Measurements from ENCODE around the gene PDCD6IP.
"Not testable (repeated sequence)": the region's sequence is repeated elsewhere in the genome, so short reads cannot be mapped to it uniquely, and the experiment has no call there.

Gene PDCD6IP

DNA sequence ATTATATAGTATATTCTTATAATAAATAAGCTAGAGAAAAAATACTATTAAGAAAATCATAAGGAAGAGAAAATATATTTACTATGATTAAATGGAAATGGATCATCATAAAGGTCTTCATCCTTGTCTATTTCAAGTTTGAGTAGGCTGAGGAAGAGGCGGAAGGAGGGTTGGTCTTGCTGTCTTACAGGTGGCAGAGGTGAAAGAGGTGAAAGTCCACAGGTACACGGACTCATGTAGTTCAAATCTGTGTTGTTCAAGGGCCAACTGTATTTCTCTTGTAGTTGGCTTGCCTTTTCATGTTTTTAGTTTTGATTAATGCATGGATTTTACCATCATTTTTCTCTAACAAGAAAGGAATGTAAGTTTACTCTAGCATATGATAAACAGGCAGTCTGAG lies 41.7 kb downstream of the PDCD6IP start:
- Histone ChIP-seq H3K23ac (ENCODE audit: low read length) (no peak overlapping the region), H3K4ac (ENCODE audit: low read depth, low read length) (no peak overlapping the region)

GRCh38 chr3:33848624-33849347 lies 50.4 kb downstream of the PDCD6IP start:
- no peak overlapping the region for H3K23ac ChIP-seq (ENCODE audit: low read length)
- no peak overlapping the region for H3K18ac ChIP-seq (ENCODE audit: low read length)
- H4K5ac ChIP-seq (ENCODE audit: low read length) = no peak overlapping the region
- H2AK5ac ChIP-seq (ENCODE audit: low read length) = no peak overlapping the region
- no peak overlapping the region for H3K9ac ChIP-seq (ENCODE audit: low read length)
- H3K79me1 ChIP-seq (ENCODE audit: low read length) = no peaks in the 10 kb centered on the region
- no peak for DNase-seq
- H2BK5ac ChIP-seq (ENCODE audit: low read length) = no peak overlapping the region
- no peak overlapping the region for H4K8ac ChIP-seq (ENCODE audit: low read depth, low read length)
- no peaks in the 10 kb centered on the region for H3K4me1 ChIP-seq (ENCODE audit: control insufficient read depth, low read depth, low read length)
- H3K56ac ChIP-seq (ENCODE audit: low read length) = no peak overlapping the region
- no peak overlapping the region for H3K27ac ChIP-seq (ENCODE audit: low read depth, low read length)
- no peaks in the 10 kb centered on the region for H3K36me3 ChIP-seq (ENCODE audit: control insufficient read depth, insufficient read depth, low read length)
- H3K4me2 ChIP-seq (ENCODE audit: low read length) = no peak overlapping the region
- no peak overlapping the region for H2BK120ac ChIP-seq (ENCODE audit: low read depth, low read length)
- no peaks in the 10 kb centered on the region for H3K79me2 ChIP-seq (ENCODE audit: control insufficient read depth, insufficient read depth, low read length)
- H3K4ac ChIP-seq (ENCODE audit: low read depth, low read length) = no peak overlapping the region
- no CpG with 5 or more reads among the region's 10 CpGs for WGBS (ENCODE audit: extremely low coverage, insufficient coverage, low lambda C conversion rate)
- no peak overlapping the region for H2BK15ac ChIP-seq (replicated peaks; ENCODE audit: low read depth)
- H3K27me3 ChIP-seq (ENCODE audit: insufficient read depth, low read length, poor library complexity) = no peaks in the 10 kb centered on the region
- no peak overlapping the region for H3K4me3 ChIP-seq (ENCODE audit: low read length)

More for the DNA sequence above, 41.7 kb downstream of the PDCD6IP start:
- Histone ChIP-seq H3K9ac (ENCODE audit: low read length) (no peak overlapping the region), H3K56ac (ENCODE audit: low read length) (no peak overlapping the region), H3K36me3 (ENCODE audit: control insufficient read depth, insufficient read depth, low read length) (no peaks in the 10 kb centered on the region), H2AK5ac (ENCODE audit: low read length) (no peak overlapping the region), H4K5ac (ENCODE audit: low read length) (no peak overlapping the region), H2BK5ac (ENCODE audit: low read length) (no peak overlapping the region), H2BK15ac (replicated peaks; ENCODE audit: low read depth) (no peak overlapping the region), H3K79me1 (ENCODE audit: low read length) (no peaks in the 10 kb centered on the region), H3K4me3 (ENCODE audit: low read length) (no peak overlapping the region), H2BK120ac (ENCODE audit: low read depth, low read length) (no peak overlapping the region), H4K8ac (ENCODE audit: low read depth, low read length) (no peak overlapping the region), H3K18ac (ENCODE audit: low read length) (no peak overlapping the region), H3K79me2 (ENCODE audit: control insufficient read depth, insufficient read depth, low read length) (no peaks in the 10 kb centered on the region), H3K4me1 (ENCODE audit: control insufficient read depth, low read depth, low read length) (no peaks in the 10 kb centered on the region), H3K27me3 (ENCODE audit: insufficient read depth, low read length, poor library complexity) (no peaks in the 10 kb centered on the region), H3K27ac (ENCODE audit: low read depth, low read length) (no peak overlapping the region), H3K4me2 (ENCODE audit: low read length) (no peak overlapping the region)
- no CpG with 5 or more reads among the region's 2 CpGs for WGBS (ENCODE audit: extremely low coverage, insufficient coverage, low lambda C conversion rate)
- DNase-seq = no peak

DNA sequence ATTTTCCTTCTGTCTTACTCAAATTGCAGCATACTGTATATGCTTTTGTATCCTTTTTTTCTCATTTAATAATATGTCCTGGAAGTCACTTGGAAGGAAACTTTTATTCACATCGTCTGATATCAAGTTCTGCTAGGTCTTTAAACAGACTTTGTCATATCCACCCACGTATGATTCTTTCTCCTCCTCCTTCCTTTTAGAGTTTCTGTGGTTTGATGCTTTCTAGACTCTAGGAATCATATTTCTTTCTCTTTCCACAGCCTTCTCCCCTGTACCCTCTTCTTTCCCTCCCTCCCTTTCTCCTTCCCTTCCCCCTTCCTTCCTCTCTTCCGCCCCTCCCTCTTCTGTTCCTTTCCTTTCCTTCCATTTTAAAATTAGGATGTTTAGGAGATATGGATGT lies 52.2 kb downstream of the PDCD6IP start:
- not testable (repeated sequence) for H4K5ac ChIP-seq (ENCODE audit: low read length); H3K18ac ChIP-seq (ENCODE audit: low read length); H4K8ac ChIP-seq (ENCODE audit: low read depth, low read length); H3K4me3 ChIP-seq (ENCODE audit: low read length); H3K36me3 ChIP-seq (ENCODE audit: control insufficient read depth, insufficient read depth, low read length); H3K27me3 ChIP-seq (ENCODE audit: insufficient read depth, low read length, poor library complexity); H3K79me2 ChIP-seq (ENCODE audit: control insufficient read depth, insufficient read depth, low read length); H2AK5ac ChIP-seq (ENCODE audit: low read length); H2BK120ac ChIP-seq (ENCODE audit: low read depth, low read length); H3K27ac ChIP-seq (ENCODE audit: low read depth, low read length); H3K23ac ChIP-seq (ENCODE audit: low read length); H3K4ac ChIP-seq (ENCODE audit: low read depth, low read length); H3K79me1 ChIP-seq (ENCODE audit: low read length); H3K9ac ChIP-seq (ENCODE audit: low read length); H3K4me1 ChIP-seq (ENCODE audit: control insufficient read depth, low read depth, low read length); H2BK15ac ChIP-seq (replicated peaks; ENCODE audit: low read depth); H3K4me2 ChIP-seq (ENCODE audit: low read length); H3K56ac ChIP-seq (ENCODE audit: low read length); H2BK5ac ChIP-seq (ENCODE audit: low read length); DNase-seq
- no CpG with 5 or more reads among the region's 3 CpGs for WGBS (ENCODE audit: extremely low coverage, insufficient coverage, low lambda C conversion rate)

GRCh38 chr3:33855407-33855806 lies 57.0 kb downstream of the PDCD6IP start:
- not testable (repeated sequence) for DNase-seq; H2AK5ac ChIP-seq (ENCODE audit: low read length); H2BK5ac ChIP-seq (ENCODE audit: low read length); H3K23ac ChIP-seq (ENCODE audit: low read length); H3K4me3 ChIP-seq (ENCODE audit: low read length); H2BK15ac ChIP-seq (replicated peaks; ENCODE audit: low read depth); H2BK120ac ChIP-seq (ENCODE audit: low read depth, low read length); H3K9ac ChIP-seq (ENCODE audit: low read length); H4K5ac ChIP-seq (ENCODE audit: low read length); H3K56ac ChIP-seq (ENCODE audit: low read length); H3K36me3 ChIP-seq (ENCODE audit: control insufficient read depth, insufficient read depth, low read length); H3K27me3 ChIP-seq (ENCODE audit: insufficient read depth, low read length, poor library complexity); H4K8ac ChIP-seq (ENCODE audit: low read depth, low read length); H3K79me2 ChIP-seq (ENCODE audit: control insufficient read depth, insufficient read depth, low read length); H3K4me2 ChIP-seq (ENCODE audit: low read length); H3K79me1 ChIP-seq (ENCODE audit: low read length); H3K27ac ChIP-seq (ENCODE audit: low read depth, low read length); H3K4ac ChIP-seq (ENCODE audit: low read depth, low read length); H3K18ac ChIP-seq (ENCODE audit: low read length); H3K4me1 ChIP-seq (ENCODE audit: control insufficient read depth, low read depth, low read length)
- WGBS (ENCODE audit: extremely low coverage, insufficient coverage, low lambda C conversion rate) = no CpG with 5 or more reads among the region's 1 CpG

GRCh38 chr3:33855884-33856546 lies 57.6 kb downstream of the PDCD6IP start:
- H3K36me3 ChIP-seq (ENCODE audit: control insufficient read depth, insufficient read depth, low read length) = no peaks in the 10 kb centered on the region
- H4K8ac ChIP-seq (ENCODE audit: low read depth, low read length) = no peak overlapping the region
- WGBS (ENCODE audit: extremely low coverage, insufficient coverage, low lambda C conversion rate) = no CpG with 5 or more reads among the region's 10 CpGs

More at GRCh38 chr3:33855884-33856546, 57.6 kb downstream of the PDCD6IP start:
- DNase-seq = no peak
- Histone ChIP-seq H3K79me1 (ENCODE audit: low read length) (no peaks in the 10 kb centered on the region), H2BK15ac (replicated peaks; ENCODE audit: low read depth) (no peak overlapping the region), H3K4ac (ENCODE audit: low read depth, low read length) (no peak overlapping the region), H4K5ac (ENCODE audit: low read length) (no peak overlapping the region), H2AK5ac (ENCODE audit: low read length) (no peak overlapping the region), H3K27me3 (ENCODE audit: insufficient read depth, low read length, poor library complexity) (no peaks in the 10 kb centered on the region), H3K23ac (ENCODE audit: low read length) (no peak overlapping the region), H3K9ac (ENCODE audit: low read length) (no peak overlapping the region), H3K56ac (ENCODE audit: low read length) (no peak overlapping the region), H3K79me2 (ENCODE audit: control insufficient read depth, insufficient read depth, low read length) (no peaks in the 10 kb centered on the region), H2BK5ac (ENCODE audit: low read length) (no peak overlapping the region), H3K27ac (ENCODE audit: low read depth, low read length) (no peak overlapping the region), H2BK120ac (ENCODE audit: low read depth, low read length) (no peak overlapping the region), H3K18ac (ENCODE audit: low read length) (no peak overlapping the region), H3K4me3 (ENCODE audit: low read length) (no peak overlapping the region), H3K4me2 (ENCODE audit: low read length) (no peak overlapping the region), H3K4me1 (ENCODE audit: control insufficient read depth, low read depth, low read length) (no peaks in the 10 kb centered on the region)

Measured in mesendoderm (in vitro differentiated cells).